Measurements from ENCODE around the gene SLC35B2.

Gene SLC35B2, protein sequence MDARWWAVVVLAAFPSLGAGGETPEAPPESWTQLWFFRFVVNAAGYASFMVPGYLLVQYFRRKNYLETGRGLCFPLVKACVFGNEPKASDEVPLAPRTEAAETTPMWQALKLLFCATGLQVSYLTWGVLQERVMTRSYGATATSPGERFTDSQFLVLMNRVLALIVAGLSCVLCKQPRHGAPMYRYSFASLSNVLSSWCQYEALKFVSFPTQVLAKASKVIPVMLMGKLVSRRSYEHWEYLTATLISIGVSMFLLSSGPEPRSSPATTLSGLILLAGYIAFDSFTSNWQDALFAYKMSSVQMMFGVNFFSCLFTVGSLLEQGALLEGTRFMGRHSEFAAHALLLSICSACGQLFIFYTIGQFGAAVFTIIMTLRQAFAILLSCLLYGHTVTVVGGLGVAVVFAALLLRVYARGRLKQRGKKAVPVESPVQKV

GRCh38 chr6:44257025-44257752 is at the start of gene SLC35B2:
SLC35B2 (minus strand) TSS chr6:44257528; CDS start chr6:44257410, 118 bp downstream.
- DNase-seq: peak; percentile 67

GRCh38 chr6:44306710-44307109 is 49.4 kb upstream of the SLC35B2 start:
- no peak for DNase-seq

- no peak for DNase-seq
These were observed 47.9 kb upstream of the SLC35B2 start for GRCh38 chr6:44305200-44305725.

- DNase-seq: peak; percentile 5
These were observed 47.2 kb upstream of the SLC35B2 start for GRCh38 chr6:44304282-44305199.

DNA sequence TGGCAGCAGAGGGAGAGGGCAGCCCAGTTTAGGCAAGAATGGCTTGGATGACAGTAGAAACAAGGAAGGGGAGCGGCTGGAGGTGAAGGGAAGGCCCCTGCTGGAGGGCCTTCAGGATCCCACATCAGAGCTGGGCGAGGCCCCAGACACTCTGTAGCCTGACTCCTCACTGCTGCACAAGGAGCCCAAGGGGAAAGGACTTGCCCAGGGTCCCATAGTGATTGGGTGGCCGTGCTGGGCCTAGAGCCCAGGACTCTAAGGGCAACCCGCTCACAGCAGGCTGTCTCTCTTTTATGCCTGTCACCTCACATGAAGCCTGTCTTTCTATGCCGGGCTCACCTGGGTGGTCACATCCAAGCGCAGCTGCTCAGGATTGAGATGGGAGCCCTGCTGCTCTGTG is 46.5 kb upstream of the SLC35B2 start:
- no peak for DNase-seq

GRCh38 chr6:44302856-44303255 is 45.5 kb upstream of the SLC35B2 start:
- DNase-seq: no peak

DNA sequence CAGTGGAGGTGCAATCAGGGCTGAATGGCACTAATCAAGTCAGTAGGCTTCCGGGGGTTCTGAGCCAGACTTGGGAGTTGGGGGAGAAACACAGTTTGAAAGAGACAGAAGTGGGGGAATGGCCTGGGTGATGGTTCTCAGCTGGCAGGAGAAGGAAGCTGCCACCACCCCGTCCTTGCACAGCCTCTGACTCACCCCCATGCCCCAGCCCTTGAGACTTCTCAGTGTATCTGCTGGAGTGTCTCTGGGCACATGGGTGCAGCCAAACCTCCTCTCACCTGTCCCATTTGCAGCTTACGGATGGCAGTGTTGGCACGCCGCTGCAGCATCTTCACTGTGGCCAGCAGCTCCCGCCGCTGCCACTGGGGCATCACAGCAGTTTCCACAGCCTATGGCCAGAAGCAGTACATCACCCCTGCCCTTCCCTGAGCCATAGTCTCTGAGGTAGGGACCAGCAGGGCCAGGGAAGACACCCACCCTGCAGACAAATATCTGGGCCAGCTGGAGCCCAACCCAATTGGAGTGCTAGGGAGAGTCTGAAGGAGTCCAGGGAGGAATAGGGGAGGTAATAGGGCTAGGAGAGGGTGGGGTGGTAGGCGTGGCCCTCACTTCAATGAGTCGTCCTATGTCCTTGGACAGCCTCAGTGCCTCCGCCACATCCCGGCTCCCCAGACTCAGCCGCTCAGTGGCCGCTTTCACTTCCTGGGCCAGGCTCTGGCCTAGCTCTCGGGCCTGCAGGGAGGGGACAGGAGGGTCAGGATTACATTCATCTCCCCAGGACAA is 44.6 kb upstream of the SLC35B2 start:
- DNase-seq: no peak

- no peak for DNase-seq
These were observed 43.8 kb upstream of the SLC35B2 start for GRCh38 chr6:44301106-44301505.

DNA sequence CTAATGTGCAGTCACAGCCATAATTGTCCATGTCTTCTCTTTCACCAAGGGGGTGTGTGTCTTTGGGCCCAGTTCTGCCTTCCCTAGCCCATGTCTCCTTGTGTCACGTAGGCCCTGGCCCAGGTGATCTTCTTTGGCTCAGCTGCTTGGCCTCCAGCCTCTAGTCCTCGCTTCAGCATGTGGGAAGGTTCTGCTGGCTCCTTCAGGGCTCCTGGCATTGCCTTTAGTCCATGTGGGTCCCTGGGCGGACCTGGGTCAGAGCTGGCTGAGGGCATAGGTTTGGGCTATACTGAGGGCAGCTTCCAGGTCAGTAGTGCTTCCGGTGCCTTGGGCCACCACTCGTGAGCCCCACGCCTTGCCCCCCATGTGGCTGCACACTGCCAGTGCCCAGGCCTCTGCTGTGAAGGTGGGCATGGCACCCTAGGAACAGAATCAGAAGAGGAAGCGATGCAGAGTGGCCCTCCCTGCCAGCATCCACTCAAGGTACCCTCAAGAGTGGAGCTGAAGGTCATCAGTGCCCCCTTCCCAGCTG is 43.0 kb upstream of the SLC35B2 start:
- no peak for DNase-seq

GRCh38 chr6:44298864-44299263 is 41.5 kb upstream of the SLC35B2 start:
- DNase-seq: no peak

GRCh38 chr6:44298055-44298803 is 40.9 kb upstream of the SLC35B2 start:
- no peak for DNase-seq

DNA sequence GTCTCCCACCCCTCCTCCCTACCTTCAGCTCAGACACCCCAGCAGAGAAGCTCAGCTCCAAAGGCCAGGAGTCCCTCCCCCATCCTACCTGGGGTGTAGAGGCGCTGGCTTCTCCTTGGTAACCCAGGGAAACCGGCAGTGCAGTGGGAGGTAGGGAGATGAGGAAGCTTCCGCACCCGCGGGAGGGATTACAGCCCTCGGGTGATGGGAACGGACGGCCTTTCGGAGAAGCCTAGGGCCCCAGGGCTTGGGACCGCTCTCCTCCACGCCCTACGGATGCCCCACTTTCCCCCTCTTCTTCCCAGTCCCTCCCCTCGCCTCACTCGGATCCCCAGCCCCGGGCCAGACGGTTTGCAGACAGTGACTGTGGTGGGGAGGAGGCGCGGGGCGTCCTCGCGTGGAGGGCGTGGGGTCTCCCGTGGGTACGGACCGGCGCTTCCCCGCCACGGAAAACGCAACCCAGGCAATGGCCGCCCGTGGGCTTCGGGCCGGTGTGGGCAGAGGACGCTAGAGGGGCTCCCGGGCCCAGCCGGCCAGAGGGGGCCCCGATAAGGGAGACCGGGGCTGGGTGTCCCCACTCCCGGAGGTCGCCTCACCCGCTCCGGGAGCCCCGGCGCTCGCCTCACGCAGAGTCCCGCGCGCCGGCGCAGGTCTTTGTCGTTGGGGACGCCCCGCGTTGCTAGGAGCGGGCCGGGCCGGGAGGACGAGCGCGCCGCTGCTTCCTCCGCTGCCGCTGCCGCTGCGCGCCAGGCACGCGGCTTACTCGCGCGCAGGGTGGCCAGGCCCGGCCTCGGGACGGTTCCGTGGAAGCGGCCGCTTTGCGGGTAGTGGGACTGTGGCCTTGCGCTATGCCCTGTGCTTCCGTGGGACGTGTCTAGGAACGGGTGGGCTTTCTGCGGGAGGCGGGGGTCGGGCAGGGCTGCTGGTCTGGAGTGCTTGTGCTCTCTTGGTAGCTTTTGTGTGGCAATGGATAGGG is 40.0 kb upstream of the SLC35B2 start:
- peak; percentile 20 for DNase-seq

DNA sequence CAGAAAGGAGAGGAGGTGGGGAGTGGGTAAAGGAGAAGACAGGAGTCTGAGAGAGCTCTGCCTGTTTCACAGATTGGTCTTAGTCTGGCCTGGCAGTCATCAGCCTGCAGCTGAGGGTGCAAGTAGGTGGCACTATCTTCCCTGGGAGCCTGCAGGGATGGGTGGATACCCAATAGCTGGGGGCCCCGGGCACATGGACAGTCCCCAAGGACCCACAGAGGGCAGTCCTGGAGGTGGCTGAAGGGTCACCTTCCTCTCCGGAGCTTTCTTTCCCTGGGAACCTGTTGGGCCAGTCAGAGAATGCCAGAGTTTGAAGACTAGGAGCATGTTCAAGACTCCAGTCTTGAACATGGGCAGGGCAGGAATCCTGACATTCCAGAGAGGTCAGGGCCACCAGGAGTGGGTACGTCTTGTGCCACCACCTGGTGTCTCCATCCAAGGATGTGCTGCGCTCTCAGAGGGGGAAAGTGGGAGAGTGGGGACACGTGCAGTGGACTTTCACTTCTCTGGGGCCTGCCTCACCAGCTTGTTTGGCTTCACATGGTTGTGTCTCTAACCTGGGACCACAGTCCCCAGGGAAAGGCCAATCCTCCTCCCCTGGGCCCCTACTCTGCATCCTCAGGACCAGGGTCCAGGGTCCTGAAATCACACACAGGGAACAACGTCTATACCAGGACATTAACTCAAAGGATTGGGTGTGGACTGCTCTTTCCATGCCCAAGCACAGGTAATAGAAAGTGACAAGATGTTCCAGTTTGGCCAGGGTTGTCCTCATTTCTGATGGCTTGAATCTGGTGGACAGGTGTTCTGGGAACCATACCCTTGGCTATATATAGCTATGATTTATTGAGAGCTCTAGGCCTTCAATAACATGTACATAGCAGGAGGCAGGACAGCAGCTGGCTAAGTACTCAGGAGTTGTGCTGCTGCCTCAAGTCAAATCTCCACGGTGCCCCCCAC is 37.8 kb upstream of the SLC35B2 start:
- DNase-seq: no peak

DNA sequence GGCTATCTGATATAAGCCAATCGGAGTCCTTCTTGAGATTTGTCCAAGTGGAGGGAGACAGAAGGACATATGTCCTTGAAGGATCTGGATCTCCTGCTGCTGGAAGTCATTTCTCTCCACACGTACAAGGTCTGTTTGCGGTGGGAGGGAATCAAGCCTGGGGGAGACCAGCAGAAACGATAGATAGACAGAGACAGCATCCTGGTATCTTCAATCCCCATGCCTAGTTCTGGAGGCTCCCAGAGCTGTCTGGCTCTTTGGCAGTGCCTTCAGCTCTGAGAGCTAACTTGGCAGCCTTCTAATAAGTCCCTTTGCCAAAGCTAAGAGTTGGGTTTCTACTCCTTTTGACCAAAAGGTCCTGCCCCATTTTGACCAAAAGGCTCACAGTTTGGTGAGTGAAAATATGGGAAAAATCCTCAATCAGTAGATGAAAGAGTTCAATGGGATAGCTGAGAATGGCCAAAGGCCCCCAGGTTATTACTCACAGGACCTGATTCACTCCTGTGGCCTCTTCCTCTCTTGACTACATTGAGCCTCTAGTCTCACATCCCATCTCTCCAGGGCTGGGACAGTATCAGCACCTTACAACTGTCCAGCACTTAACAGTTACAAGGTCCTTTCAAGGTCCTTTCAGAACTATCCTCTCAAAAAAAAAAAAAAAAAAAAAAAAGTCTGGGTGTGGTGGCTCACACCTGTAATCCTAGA is 35.5 kb upstream of the SLC35B2 start:
- DNase-seq: no peak

DNA sequence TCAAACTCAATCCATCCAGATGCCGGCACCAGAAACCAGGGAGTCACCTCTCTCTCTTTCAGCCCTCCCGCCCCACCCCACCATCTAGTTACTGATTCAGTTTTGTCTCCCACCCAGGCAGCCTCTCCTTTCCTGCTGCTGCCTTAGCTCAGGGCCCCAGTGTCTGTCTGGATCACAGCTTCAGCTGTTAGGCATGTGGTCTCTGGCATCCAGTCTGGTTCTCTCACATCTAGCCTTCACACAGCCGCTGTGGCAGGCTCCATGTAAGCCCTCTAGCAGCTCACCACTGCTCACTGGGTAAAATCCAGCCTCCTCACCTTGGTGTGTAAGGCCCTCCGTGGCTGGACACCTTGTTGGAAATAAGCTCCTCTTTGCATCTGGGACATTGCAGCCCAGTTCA is 34.5 kb upstream of the SLC35B2 start:
- no peak for DNase-seq

DNA sequence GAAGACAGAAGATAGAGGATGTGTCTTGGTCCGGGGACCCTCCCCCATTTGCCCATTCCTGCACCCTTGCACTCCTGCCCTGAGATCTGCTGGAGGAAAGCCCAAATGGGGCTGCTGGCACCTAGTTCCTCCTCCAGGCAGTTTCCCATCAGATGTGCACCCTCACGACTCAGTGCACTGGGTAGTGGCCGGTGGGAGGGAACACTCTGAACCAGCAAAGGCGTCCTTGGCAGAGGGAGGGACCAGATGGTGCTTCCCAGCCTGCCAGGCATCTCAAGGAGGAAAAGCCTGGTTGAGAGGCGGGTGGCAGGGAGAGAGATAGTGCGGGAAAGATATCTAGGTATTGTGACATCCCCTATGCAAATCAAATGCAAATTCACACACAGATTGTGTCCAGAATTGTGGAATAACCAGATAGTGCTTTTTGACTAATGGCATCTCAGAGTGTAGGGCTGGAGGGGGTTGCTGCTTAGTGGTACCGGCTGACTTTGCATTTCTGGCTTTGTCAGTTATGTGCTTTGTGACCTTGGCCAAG is 32.5 kb upstream of the SLC35B2 start:
- DNase-seq: no peak

GRCh38 chr6:44286747-44287146 is 29.4 kb upstream of the SLC35B2 start:
- no peak for DNase-seq

DNA sequence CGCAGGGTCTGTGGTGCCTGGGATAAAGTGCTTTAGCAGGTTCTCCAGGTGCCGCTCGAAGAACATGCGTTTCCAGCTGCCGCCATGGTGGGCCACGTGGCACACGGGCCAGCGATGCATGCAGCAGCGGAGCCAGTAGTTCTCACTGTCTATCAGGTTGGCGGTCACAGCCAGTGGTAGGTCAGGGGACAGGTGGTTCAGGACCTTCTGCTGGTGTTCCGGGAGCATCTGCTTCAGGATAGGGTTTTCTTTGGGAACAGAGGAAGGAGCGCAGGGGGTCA is 28.9 kb upstream of the SLC35B2 start:
- DNase-seq: no peak

Data from stimulated activated naive CD4-positive, alpha-beta T cell treated with Interleukin-2 at 50 U/mL for 16 hours (primary cell).